ENCODE data around the gene ANKRD33B.
"Not testable (repeated sequence)": the region's sequence is repeated elsewhere in the genome, so short reads cannot be mapped to it uniquely, and the experiment has no call there.

Gene ANKRD33B

GRCh38 chr5:10596310-10596703 lies 32.4 kb downstream of the ANKRD33B start:
- DNase-seq: no peak

- DNase-seq: no peak
These were observed 33.1 kb downstream of the ANKRD33B start for GRCh38 chr5:10596886-10597451.

- no peak for DNase-seq
These were observed 35.2 kb downstream of the ANKRD33B start for GRCh38 chr5:10599113-10599512.

- DNase-seq: no peak
These were observed 36.0 kb downstream of the ANKRD33B start for GRCh38 chr5:10599862-10600284.

- DNase-seq: no peak
These were observed 36.9 kb downstream of the ANKRD33B start for GRCh38 chr5:10600626-10601245.

- DNase-seq: no peak
These were observed 37.6 kb downstream of the ANKRD33B start for GRCh38 chr5:10601246-10602030.

- no peak for DNase-seq
These were observed 38.3 kb downstream of the ANKRD33B start for GRCh38 chr5:10602031-10602806.

- no peak for DNase-seq
These were observed 41.1 kb downstream of the ANKRD33B start for GRCh38 chr5:10604975-10605374.

- not testable (repeated sequence) for DNase-seq
These were observed 42.8 kb downstream of the ANKRD33B start for GRCh38 chr5:10606632-10607022.

- DNase-seq: no peak
These were observed 43.3 kb downstream of the ANKRD33B start for GRCh38 chr5:10607023-10607665.

GRCh38 chr5:10607666-10608073 lies 43.8 kb downstream of the ANKRD33B start:
- no peak for DNase-seq

- DNase-seq: not testable (repeated sequence)
These were observed 44.2 kb downstream of the ANKRD33B start for GRCh38 chr5:10608081-10608480.

GRCh38 chr5:10610058-10610457 lies 46.2 kb downstream of the ANKRD33B start:
- no peak for DNase-seq

- no peak for DNase-seq
These were observed 47.4 kb downstream of the ANKRD33B start for GRCh38 chr5:10611290-10611689.

- no peak for DNase-seq
These were observed 48.4 kb downstream of the ANKRD33B start for GRCh38 chr5:10612251-10612650.

GRCh38 chr5:10615693-10616092 lies 51.8 kb downstream of the ANKRD33B start:
- no peak for DNase-seq

- no peak for DNase-seq
These were observed 53.2 kb downstream of the ANKRD33B start for GRCh38 chr5:10617103-10617502.

- DNase-seq: no peak
These were observed 54.4 kb downstream of the ANKRD33B start for GRCh38 chr5:10618311-10618710.

GRCh38 chr5:10619649-10620048 lies 55.8 kb downstream of the ANKRD33B start:
- no peak for DNase-seq

- no peak for DNase-seq
These were observed 56.5 kb downstream of the ANKRD33B start for GRCh38 chr5:10620346-10620745.

- DNase-seq: no peak
These were observed 58.0 kb downstream of the ANKRD33B start for GRCh38 chr5:10621832-10622231.

GRCh38 chr5:10622810-10623209 lies 58.9 kb downstream of the ANKRD33B start:
- no peak for DNase-seq

Measured in activated T-cell treated with anti-CD3 and anti-CD28 coated beads, Interleukin-2, amount 50 U/mL, for 1 hour (primary cell).